CD4-positive, alpha-beta T cell treated with Interleukin-6 for 4 hours (primary cell): Measurements from ENCODE around the gene NUPR2.
"Not testable (repeated sequence)": the region's sequence is repeated elsewhere in the genome, so short reads cannot be mapped to it uniquely, and the experiment has no call there.

Source experiments
- DNase-seq: peaks from one replicate; pipeline ENCODE4 v3.0.0-alpha.2; 2020; ENCODE audit warnings: mixed read lengths

Gene NUPR2

DNA sequence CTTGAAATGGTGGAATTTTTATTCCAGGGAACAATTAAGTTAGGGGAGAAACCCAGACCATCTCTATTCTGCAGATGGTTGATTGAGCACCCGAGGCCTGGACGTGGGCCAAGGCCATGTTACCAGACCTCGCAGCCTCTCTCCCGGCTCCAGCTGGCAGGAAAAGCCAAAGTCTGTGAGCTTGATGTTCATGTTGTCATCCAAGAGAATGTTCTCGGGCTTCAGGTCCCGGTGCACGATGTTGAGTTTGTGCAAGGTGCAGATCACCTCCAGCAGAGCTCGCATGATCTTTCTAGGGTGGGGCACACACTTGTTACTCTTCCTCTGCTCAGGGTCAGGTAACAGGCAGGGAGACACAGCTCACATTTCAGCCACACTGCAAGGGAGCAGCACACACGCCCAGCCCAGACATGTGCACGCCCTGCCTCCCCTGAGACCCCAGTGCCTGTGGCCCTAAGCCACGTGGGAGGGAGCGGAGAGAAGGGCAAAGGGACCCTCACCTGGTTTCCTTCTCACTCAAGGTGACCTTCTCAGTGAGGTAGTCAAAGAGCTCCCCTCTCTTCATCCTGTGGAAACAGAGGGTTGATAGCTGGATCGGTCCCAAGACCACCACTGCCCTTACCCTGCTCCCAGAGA, 32.9 kb downstream of the NUPR2 start:
- DNase-seq, result no peak

DNA sequence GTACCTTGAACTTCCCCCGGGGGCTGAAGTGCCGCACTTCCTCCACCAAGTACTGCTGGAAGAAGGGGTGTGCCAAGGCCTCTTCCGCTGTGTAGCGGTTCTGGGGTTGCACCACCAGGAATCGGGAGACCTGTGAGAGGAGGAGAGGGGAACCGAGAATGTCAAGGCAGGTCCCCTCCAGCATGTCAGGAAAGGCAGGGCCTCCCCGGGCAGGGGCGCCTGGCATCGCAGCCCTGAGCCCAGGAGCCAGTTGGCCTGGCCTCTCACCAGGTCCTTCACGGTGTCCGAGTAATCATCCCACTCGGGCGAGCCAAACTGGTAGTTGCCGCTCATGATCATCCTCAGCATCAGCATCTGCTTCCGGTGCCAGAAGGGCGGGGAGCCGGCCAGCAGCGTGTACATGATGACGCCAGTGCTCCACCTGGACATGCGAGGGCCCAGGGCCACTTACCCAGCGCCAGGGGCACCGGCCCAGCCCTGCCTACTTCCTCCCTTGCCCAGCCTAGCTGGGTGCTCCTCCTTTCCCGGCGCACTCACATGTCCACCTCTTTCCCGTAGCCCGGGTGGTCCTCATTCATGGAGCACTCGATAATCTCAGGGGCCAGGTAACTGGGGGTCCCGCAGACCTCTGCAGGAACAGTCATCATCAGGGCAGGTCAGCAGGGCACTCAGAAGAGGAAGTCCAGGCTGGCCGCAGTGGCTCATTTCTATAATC, 34.4 kb downstream of the NUPR2 start:
- DNase-seq, result no peak

DNA sequence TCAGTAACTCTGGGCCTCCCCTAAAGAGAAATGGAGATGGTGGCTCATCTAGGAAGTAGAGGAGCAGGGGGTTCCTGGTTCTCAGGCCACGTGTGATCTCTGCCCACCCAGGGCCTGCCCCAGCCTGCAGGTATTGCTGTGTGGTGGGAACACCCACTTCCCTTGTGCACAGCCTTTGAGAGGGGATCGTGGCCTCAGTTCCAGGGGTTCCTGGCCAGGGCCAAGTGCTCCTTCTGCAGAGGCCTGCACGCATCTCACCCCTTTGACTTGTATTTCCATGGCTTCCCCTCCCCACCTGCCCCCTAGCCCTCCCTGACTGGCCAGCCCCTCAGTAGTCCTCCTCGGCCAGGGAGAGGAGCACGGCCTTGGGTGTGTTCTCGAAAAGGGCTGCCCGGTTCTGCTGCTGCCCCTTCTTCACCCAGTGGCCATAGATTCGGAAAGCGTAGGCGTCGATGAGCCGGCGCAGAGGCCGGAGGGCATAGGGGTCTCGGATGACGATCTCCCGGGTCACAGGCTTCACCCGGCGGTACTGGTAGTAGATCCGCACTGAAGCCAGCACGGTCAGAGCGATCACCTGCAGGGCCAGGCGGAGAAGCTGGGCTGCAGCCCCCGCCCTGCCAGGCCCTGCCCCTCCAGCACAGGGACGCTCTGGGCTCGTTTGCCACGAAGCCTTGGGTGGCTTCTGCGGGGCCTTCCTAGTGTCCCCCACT, 35.3 kb downstream of the NUPR2 start:
- DNase-seq, result not testable (repeated sequence)

DNA sequence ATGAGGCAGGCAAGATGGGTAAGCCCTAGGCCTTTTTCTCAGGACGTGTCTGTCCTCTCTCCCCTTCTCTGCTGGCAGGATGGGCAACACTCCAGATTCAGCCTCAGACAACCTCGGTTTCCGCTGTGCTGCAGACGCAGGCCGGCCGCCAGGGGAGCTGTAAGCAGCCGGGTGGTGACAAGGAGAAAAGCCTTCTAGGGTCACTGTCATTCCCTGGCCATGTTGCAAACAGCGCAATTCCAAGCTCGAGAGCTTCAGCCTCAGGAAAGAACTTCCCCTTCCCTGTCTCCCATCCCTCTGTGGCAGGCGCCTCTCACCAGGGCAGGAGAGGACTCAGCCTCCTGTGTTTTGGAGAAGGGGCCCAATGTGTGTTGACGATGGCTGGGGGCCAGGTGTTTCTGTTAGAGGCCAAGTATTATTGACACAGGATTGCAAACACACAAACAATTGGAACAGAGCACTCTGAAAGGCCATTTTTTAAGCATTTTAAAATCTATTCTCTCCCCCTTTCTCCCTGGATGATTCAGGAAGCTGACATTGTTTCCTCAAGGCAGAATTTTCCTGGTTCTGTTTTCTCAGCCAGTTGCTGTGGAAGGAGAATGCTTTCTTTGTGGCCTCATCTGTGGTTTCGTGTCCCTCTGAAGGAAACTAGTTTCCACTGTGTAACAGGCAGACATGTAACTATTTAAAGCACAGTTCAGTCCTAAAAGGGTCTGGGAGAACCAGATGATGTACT, 36.6 kb downstream of the NUPR2 start:
- no peak for DNase-seq

DNA sequence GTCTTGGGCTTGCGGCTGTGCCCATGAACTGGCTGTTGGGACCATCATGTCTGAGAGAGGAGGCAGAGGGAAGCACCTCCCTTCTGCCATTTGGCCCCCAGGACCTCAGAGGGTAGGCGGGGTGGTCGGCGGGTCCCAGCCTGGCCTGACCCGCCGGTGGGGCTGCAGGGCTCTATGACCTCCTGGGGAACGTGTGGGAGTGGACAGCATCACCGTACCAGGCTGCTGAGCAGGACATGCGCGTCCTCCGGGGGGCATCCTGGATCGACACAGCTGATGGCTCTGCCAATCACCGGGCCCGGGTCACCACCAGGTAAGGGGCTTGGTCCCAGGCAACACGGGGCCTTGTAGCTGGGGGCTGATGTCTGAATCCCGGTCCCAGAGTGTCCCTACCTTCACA, 38.0 kb downstream of the NUPR2 start:
- no peak for DNase-seq

DNA sequence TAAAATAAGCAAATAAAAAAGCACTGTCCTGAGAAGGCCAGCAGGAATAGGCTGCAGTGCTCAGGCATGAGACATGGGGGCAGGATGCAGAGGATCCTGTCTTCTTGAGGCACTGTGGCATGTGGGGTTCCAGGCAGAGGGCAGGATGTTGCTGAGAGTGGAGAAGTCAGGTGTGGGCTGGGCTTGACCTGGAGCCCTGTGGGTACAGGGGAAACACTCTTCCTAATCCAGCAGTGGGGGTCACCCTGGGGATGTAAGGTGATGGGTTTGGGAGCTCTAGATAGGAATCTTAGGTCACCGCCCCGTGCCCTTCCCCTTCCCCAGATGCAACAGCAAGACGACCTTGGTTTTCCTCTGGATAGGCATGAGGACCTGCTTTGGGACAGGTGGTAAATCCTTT, 38.5 kb downstream of the NUPR2 start:
- DNase-seq, result no peak

DNA sequence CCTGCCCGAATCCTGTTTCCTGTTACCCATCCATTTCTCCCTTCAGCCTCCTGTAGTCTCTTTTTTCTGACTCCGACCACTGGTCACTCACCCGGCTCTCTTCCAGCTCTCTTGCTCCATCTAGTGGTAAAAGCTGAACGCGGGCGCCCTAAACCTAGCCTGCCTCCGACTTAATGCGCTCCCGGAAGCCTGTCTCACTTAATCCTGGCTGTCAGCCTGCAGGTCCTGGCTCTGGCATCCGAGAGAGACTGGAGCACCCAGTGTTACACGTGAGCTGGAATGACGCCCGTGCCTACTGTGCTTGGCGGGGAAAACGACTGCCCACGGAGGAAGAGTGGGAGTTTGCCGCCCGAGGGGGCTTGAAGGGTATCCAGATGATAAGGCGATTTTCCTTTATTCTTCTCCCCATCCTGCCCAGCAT, 41.8 kb downstream of the NUPR2 start:
- peak; percentile 68 for DNase-seq

DNA sequence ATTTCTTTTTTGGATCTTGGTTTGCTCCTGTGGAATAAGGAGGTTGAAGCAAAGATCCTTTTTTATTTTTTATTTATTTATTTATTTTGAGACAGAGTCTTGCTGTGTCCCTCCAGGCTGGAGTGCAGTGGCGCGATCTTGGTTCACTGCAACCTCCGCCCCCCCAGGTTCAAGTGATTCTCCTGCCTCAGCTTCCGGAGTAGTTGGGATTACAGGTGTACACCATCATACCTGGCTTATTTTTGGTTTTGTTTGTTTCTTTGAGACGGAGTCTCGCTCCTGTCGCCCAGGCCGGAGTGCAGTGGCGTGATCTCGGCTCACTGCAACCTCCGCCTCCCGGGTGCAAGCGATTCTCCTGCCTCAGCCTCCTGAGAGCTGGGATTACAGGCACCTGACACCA, 49.8 kb downstream of the NUPR2 start:
- not testable (repeated sequence) for DNase-seq
